ENCODE results near the gene ARPC5. TPM values are rescaled to one million over a fixed set of nuclear protein-coding genes. Genes with fewer than 3 reads are reported as not detected.
A peak's percentile ranks its signal among the peaks of the same experiment; 100 is the strongest.

Gene ARPC5
- total RNA-seq, 1 experiment from 2014 or later: 158 TPM

DNA sequence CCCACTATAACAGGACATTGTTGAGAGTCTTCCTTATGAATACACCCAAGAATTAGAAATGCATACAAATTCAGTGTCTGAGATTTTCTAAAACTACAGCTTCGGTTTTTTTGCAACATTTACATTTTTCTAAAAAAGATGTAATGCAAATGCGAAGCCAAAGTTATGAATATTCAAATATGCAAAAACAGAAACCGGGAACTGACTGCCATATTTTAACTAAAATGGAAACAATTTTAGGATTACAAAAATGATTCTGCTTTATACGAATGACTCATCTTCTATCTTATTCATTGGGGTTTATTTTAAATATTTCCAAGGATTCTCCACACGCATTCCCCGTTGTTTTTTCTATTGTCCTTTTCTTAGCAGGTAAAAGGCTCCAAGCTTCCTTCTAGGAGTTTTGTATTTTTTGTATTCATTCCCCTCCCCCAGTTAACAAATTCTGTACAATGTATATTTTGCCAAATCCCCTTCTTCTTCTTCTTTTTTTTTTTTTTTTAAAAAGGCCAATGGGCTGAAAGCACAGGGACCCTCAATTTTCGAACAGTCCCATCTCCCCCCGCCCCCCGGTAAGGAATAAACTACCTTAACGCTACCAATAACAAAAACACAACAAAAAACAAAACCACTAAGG is 1.0 kb downstream of the ARPC5 start:
- TF ChIP-seq, protein P1, sequence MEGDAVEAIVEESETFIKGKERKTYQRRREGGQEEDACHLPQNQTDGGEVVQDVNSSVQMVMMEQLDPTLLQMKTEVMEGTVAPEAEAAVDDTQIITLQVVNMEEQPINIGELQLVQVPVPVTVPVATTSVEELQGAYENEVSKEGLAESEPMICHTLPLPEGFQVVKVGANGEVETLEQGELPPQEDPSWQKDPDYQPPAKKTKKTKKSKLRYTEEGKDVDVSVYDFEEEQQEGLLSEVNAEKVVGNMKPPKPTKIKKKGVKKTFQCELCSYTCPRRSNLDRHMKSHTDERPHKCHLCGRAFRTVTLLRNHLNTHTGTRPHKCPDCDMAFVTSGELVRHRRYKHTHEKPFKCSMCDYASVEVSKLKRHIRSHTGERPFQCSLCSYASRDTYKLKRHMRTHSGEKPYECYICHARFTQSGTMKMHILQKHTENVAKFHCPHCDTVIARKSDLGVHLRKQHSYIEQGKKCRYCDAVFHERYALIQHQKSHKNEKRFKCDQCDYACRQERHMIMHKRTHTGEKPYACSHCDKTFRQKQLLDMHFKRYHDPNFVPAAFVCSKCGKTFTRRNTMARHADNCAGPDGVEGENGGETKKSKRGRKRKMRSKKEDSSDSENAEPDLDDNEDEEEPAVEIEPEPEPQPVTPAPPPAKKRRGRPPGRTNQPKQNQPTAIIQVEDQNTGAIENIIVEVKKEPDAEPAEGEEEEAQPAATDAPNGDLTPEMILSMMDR (conservative IDR thresholded peaks at IDR 0.05; ENCODE audit: low read depth, low read length): no peak
- TF ChIP-seq EZH2 (IDR thresholded peaks at IDR 0.05; ENCODE audit: borderline replicate concordance, low read depth, low read length, poor library complexity, severe bottlenecking): no peak
- ChIA-PET POLR2A (ENCODE audit: low non-redundant PET) (interaction anchor here (0.8 kb wide), 1 partner anchor 104 kb away, joined by 5 read pairs; no protein-coding TSS in a partner anchor), CTCF (interaction anchor here (0.9 to 2.1 kb wide), 2 partner anchors 282 to 286 kb away, joined by 3 to 16 read pairs; no protein-coding TSS in a partner anchor)
- peaks cover 28% of the 10 kb centered on the region for H3K4me1 ChIP-seq (ENCODE audit: insufficient read depth, low read length, poor library complexity, severe bottlenecking)
- peak overlapping the region; percentile 76 for H3K4me3 ChIP-seq (ENCODE audit: low read depth, low read length, poor library complexity, severe bottlenecking)
- peaks cover 26% of the 10 kb centered on the region for H3K36me3 ChIP-seq (ENCODE audit: insufficient read depth, low read length, poor library complexity, severe bottlenecking)
- H3K9me3 ChIP-seq (ENCODE audit: low read depth, low read length, poor library complexity, severe bottlenecking): no peaks in the 10 kb centered on the region
- no peak for DNase-seq (ENCODE audit: low spot score)
- no peaks in the 10 kb centered on the region for H3K27me3 ChIP-seq (replicated peaks; ENCODE audit: insufficient read depth, low read depth, low read length, poor library complexity)
- TSS peak; percentile 62 for BruUV-seq (replicated peaks)
- intact Hi-C loops (cut with micrococcal nuclease; ENCODE audit: unreplicated experiment): loop anchor here (5.0 kb wide), 1 partner anchor 403 kb away; the partner anchor contains the start of gene COLGALT2
- H3K27ac ChIP-seq (ENCODE audit: low read depth, low read length, poor library complexity, severe bottlenecking): peak overlapping the region; percentile 88

DNA sequence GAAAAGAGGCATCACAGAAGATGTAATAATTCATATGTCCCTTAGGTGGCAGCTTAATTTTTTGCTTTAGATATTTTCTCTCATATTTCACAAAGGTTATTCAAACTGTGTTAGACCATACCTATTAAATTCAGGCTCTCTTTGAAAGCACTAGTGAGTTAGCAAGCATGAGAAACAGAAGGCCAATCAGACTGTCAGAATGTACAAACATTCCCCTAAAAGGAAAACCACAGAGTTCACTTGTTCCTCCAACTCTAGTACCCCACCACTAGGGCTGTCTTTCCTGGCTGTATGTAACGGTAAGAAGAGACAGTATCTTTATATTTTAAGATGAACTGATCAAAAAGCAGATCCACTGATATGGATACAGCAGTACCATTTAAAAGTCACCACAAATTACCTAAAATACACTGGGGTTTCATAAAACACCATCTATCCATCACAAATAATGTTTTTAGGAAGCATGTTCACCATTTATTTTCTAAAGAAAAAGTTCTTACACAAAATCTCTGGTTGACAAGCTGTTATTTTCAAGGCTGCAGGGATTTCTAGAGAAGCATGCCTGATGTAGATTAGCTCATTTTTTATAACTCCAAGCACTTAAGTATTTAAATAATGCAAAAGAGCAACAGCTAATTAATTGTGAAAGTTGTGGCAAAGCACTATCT is 1.8 kb downstream of the ARPC5 start:
- Histone ChIP-seq H3K27me3 (replicated peaks; ENCODE audit: insufficient read depth, low read depth, low read length, poor library complexity) (no peaks in the 10 kb centered on the region), H3K4me3 (ENCODE audit: low read depth, low read length, poor library complexity, severe bottlenecking) (peak overlapping the region; percentile 76), H3K27ac (ENCODE audit: low read depth, low read length, poor library complexity, severe bottlenecking) (peak overlapping the region; percentile 88), H3K4me1 (ENCODE audit: insufficient read depth, low read length, poor library complexity, severe bottlenecking) (peaks cover 28% of the 10 kb centered on the region), H3K36me3 (ENCODE audit: insufficient read depth, low read length, poor library complexity, severe bottlenecking) (peaks cover 33% of the 10 kb centered on the region), H3K9me3 (ENCODE audit: low read depth, low read length, poor library complexity, severe bottlenecking) (no peaks in the 10 kb centered on the region)
- BruUV-seq (replicated peaks): no TSS peak
- ChIA-PET CTCF (interaction anchor here (0.5 to 2.1 kb wide), 6 partner anchors 24 to 405 kb away, joined by 3 to 16 read pairs (median 4); no protein-coding TSS in a partner anchor), POLR2A (ENCODE audit: low non-redundant PET) (interaction anchor here (0.8 kb wide), 1 partner anchor 105 kb away, joined by 5 read pairs; no protein-coding TSS in a partner anchor)
- peak; percentile 85 for DNase-seq (ENCODE audit: low spot score)
- no peak for TF ChIP-seq EZH2 (IDR thresholded peaks at IDR 0.05; ENCODE audit: borderline replicate concordance, low read depth, low read length, poor library complexity, severe bottlenecking)
- TF ChIP-seq, protein P1 (conservative IDR thresholded peaks at IDR 0.05; ENCODE audit: low read depth, low read length): peak; percentile 67
- intact Hi-C loops (cut with micrococcal nuclease; ENCODE audit: unreplicated experiment): no loop called here

DNA sequence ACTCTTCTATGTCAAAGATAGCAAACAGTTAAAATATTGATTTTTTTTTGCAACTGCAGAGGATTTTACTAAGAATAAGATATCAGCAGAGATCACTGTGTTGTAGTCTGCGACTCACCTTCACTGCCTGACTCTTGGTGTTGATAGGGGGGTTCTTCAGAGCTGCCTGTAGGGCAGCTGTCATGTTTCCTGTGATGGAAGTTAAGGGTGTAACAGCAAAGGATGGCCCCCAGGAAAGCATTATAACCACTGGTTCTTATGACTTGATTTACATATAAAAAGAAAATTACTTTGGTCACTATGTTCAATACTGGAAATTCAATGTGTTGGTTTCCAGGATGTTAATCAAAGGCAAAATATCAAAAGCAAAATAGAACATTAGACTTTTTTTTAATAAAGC is 2.6 kb downstream of the ARPC5 start:
- no peak for DNase-seq (ENCODE audit: low spot score)
- Histone ChIP-seq H3K27me3 (replicated peaks; ENCODE audit: insufficient read depth, low read depth, low read length, poor library complexity) (no peaks in the 10 kb centered on the region), H3K27ac (ENCODE audit: low read depth, low read length, poor library complexity, severe bottlenecking) (peak overlapping the region; percentile 88), H3K36me3 (ENCODE audit: insufficient read depth, low read length, poor library complexity, severe bottlenecking) (peaks cover 41% of the 10 kb centered on the region), H3K4me3 (ENCODE audit: low read depth, low read length, poor library complexity, severe bottlenecking) (peak overlapping the region; percentile 76), H3K4me1 (ENCODE audit: insufficient read depth, low read length, poor library complexity, severe bottlenecking) (peaks cover 25% of the 10 kb centered on the region), H3K9me3 (ENCODE audit: low read depth, low read length, poor library complexity, severe bottlenecking) (no peaks in the 10 kb centered on the region)
- intact Hi-C loops (cut with micrococcal nuclease; ENCODE audit: unreplicated experiment): no loop called here
- no TSS peak for BruUV-seq (replicated peaks)
- POLR2A ChIA-PET (ENCODE audit: low non-redundant PET): no interaction called here
- TF ChIP-seq, protein P1 (conservative IDR thresholded peaks at IDR 0.05; ENCODE audit: low read depth, low read length): no peak
- TF ChIP-seq EZH2 (IDR thresholded peaks at IDR 0.05; ENCODE audit: borderline replicate concordance, low read depth, low read length, poor library complexity, severe bottlenecking): no peak
- CTCF ChIA-PET: interaction anchor here (1.2 to 2.1 kb wide), 3 partner anchors 23 to 283 kb away, joined by 4 to 16 read pairs (median 7); no protein-coding TSS in a partner anchor

All from A673 (cell line).